ENCODE data around the gene IL36RN. TPM values are rescaled to one million over a fixed set of nuclear protein-coding genes. Genes with fewer than 3 reads are reported as not detected.

Gene IL36RN
- total RNA-seq, 1 experiment from 2014 or later: 0.12 TPM

GRCh38 chr2:113034016-113034415 lies 25.0 kb upstream of the IL36RN start:
- intact Hi-C loops (cut with micrococcal nuclease; ENCODE audit: unreplicated experiment): no loop called here
- H3K27me3 Mint-ChIP-seq (ENCODE audit: unreplicated experiment): peaks cover 37% of the 10 kb centered on the region

GRCh38 chr2:113036763-113037162 lies 22.2 kb upstream of the IL36RN start:
- TF ChIP-seq, protein P1, sequence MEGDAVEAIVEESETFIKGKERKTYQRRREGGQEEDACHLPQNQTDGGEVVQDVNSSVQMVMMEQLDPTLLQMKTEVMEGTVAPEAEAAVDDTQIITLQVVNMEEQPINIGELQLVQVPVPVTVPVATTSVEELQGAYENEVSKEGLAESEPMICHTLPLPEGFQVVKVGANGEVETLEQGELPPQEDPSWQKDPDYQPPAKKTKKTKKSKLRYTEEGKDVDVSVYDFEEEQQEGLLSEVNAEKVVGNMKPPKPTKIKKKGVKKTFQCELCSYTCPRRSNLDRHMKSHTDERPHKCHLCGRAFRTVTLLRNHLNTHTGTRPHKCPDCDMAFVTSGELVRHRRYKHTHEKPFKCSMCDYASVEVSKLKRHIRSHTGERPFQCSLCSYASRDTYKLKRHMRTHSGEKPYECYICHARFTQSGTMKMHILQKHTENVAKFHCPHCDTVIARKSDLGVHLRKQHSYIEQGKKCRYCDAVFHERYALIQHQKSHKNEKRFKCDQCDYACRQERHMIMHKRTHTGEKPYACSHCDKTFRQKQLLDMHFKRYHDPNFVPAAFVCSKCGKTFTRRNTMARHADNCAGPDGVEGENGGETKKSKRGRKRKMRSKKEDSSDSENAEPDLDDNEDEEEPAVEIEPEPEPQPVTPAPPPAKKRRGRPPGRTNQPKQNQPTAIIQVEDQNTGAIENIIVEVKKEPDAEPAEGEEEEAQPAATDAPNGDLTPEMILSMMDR (IDR thresholded peaks at IDR 0.05; ENCODE audit: unreplicated experiment): no peak
- Mint-ChIP-seq H3K36me3 (ENCODE audit: insufficient read depth, unreplicated experiment) (no peaks in the 10 kb centered on the region), H3K4me1 (ENCODE audit: low read depth, unreplicated experiment) (peaks cover 28% of the 10 kb centered on the region), H3K27ac (ENCODE audit: unreplicated experiment) (no peak overlapping the region), H3K9me3 (ENCODE audit: low read depth, unreplicated experiment) (no peaks in the 10 kb centered on the region), H3K27me3 (ENCODE audit: unreplicated experiment) (peaks cover 10% of the 10 kb centered on the region), H3K4me3 (ENCODE audit: low read depth, unreplicated experiment) (no peak overlapping the region)
- intact Hi-C loops (cut with micrococcal nuclease; ENCODE audit: unreplicated experiment): no loop called here
- no TSS peak for BruUV-seq (replicated peaks)
- DNase-seq: no peak
- CTCF ChIA-PET: no interaction called here

More at GRCh38 chr2:113034016-113034415, 25.0 kb upstream of the IL36RN start:
- TF ChIP-seq, protein P1 (IDR thresholded peaks at IDR 0.05; ENCODE audit: unreplicated experiment): no peak
- Mint-ChIP-seq H3K9me3 (ENCODE audit: low read depth, unreplicated experiment) (no peaks in the 10 kb centered on the region), H3K4me1 (ENCODE audit: low read depth, unreplicated experiment) (peaks cover 9% of the 10 kb centered on the region), H3K4me3 (ENCODE audit: low read depth, unreplicated experiment) (no peak overlapping the region), H3K36me3 (ENCODE audit: insufficient read depth, unreplicated experiment) (no peaks in the 10 kb centered on the region), H3K27ac (ENCODE audit: unreplicated experiment) (no peak overlapping the region)
- no TSS peak for BruUV-seq (replicated peaks)
- no peak for DNase-seq
- CTCF ChIA-PET: interaction anchor here (0.6 kb wide), 1 partner anchor 204 kb away, joined by 4 read pairs; no protein-coding TSS in a partner anchor

- Mint-ChIP-seq H3K36me3 (ENCODE audit: insufficient read depth, unreplicated experiment) (no peaks in the 10 kb centered on the region), H3K9me3 (ENCODE audit: low read depth, unreplicated experiment) (no peaks in the 10 kb centered on the region), H3K4me1 (ENCODE audit: low read depth, unreplicated experiment) (peaks cover 28% of the 10 kb centered on the region), H3K27ac (ENCODE audit: unreplicated experiment) (no peak overlapping the region), H3K4me3 (ENCODE audit: low read depth, unreplicated experiment) (no peak overlapping the region), H3K27me3 (ENCODE audit: unreplicated experiment) (no peaks in the 10 kb centered on the region)
- TF ChIP-seq, protein P1 (IDR thresholded peaks at IDR 0.05; ENCODE audit: unreplicated experiment): no peak
- BruUV-seq (replicated peaks): no TSS peak
- CTCF ChIA-PET: no interaction called here
- DNase-seq: no peak
- intact Hi-C loops (cut with micrococcal nuclease; ENCODE audit: unreplicated experiment): no loop called here
These were observed 20.7 kb upstream of the IL36RN start for GRCh38 chr2:113038291-113038690.

DNA sequence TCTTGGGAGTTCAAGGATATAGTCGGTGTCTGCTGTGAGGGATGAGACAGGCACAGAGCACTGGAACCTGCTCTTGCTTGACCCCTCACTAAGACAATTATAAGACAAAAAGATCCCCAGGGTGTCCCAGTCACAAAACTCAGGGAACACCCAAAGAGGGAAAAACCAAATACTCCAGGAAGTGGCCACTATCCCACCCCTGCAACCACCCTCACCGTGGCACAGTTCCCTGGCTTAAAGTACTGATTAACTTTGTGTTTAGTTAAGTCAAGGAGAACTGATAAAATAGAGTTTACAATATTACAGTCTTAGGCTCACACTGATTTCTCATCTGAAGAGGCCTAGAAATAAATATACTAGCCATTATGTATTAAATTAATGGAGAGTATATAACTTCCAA lies 19.8 kb upstream of the IL36RN start:
- BruUV-seq (replicated peaks): no TSS peak
- TF ChIP-seq, protein P1 (IDR thresholded peaks at IDR 0.05; ENCODE audit: unreplicated experiment): no peak
- Mint-ChIP-seq H3K27ac (ENCODE audit: unreplicated experiment) (peak overlapping the region; percentile 8), H3K36me3 (ENCODE audit: insufficient read depth, unreplicated experiment) (no peaks in the 10 kb centered on the region), H3K4me1 (ENCODE audit: low read depth, unreplicated experiment) (peaks cover 28% of the 10 kb centered on the region), H3K9me3 (ENCODE audit: low read depth, unreplicated experiment) (no peaks in the 10 kb centered on the region), H3K4me3 (ENCODE audit: low read depth, unreplicated experiment) (no peak overlapping the region), H3K27me3 (ENCODE audit: unreplicated experiment) (no peaks in the 10 kb centered on the region)
- intact Hi-C loops (cut with micrococcal nuclease; ENCODE audit: unreplicated experiment): no loop called here
- DNase-seq: peak; percentile 22
- CTCF ChIA-PET: no interaction called here

Data from Calu3 (cell line).